GM23338 (cell line): ENCODE measurements around the gene PALM. TPM values are rescaled to one million over a fixed set of nuclear protein-coding genes. Genes with fewer than 3 reads are reported as not detected.

Experiments
- ATAC-seq: fragments of 200-7000 bp; cut with Tn5 transposase; 3 replicates; pipeline ENCODE4 v1.9.1; 2020
- DNase-seq: peaks from one replicate; pipeline ENCODE4 v3.0.0-alpha.2; 2015; ENCODE audit warnings: low spot score
- H2AFZ ChIP-seq: fragments of 200-600 bp; sonication (generic); 2 replicates; pipeline ENCODE4 v1.8.0; 2016; ENCODE audit warnings: antibody characterized with exemption, mild to moderate bottlenecking, moderate library complexity
- H3F3A ChIP-seq: fragments of 200-600 bp; sonication (generic); replicated peaks from 2 replicates; pipeline ENCODE4 v1.8.0; 2017; ENCODE audit warnings: antibody characterized with exemption, mixed run types, low read depth
- H3K27ac ChIP-seq: fragments of 200-600 bp; sonication (generic); 2 replicates; pipeline ENCODE4 v1.6.1; 2016; ENCODE audit warnings: low read depth
- H3K27me3 ChIP-seq: fragments of 200-600 bp; sonication (generic); 2 replicates; pipeline ENCODE4 v1.8.0; 2016; ENCODE audit warnings: mild to moderate bottlenecking, mixed run types, moderate library complexity; ENCODE audit not compliant: insufficient read depth
- H3K36me3 ChIP-seq: fragments of 200-600 bp; sonication (generic); 2 replicates; pipeline ENCODE4 v1.8.0; 2016; ENCODE audit warnings: mild to moderate bottlenecking; ENCODE audit not compliant: insufficient read depth
- H3K4me1 ChIP-seq: fragments of 200-600 bp; sonication (generic); 2 replicates; pipeline ENCODE4 v1.8.0; 2016; ENCODE audit warnings: mild to moderate bottlenecking, moderate library complexity; ENCODE audit not compliant: insufficient read depth
- H3K4me2 ChIP-seq: fragments of 200-600 bp; sonication (generic); 2 replicates; pipeline ENCODE4 v1.7.1; 2017; ENCODE audit warnings: mixed run types
- H3K4me3 ChIP-seq: fragments of 200-600 bp; sonication (generic); 2 replicates; pipeline ENCODE4 v1.6.1; 2016; ENCODE audit warnings: mixed run types
- H3K79me2 ChIP-seq: fragments of 200-600 bp; sonication (generic); replicated peaks from 2 replicates; pipeline ENCODE4 v1.8.0; 2017; ENCODE audit warnings: mild to moderate bottlenecking; ENCODE audit not compliant: insufficient read depth
- H3K9me2 ChIP-seq: fragments of 200-600 bp; sonication (generic); 2 replicates; pipeline ENCODE4 v1.8.0; 2017; ENCODE audit not compliant: insufficient read depth
- H4K20me1 ChIP-seq: fragments of 200-600 bp; sonication (generic); replicated peaks from 2 replicates; pipeline ENCODE4 v1.8.0; 2017; ENCODE audit warnings: mild to moderate bottlenecking; ENCODE audit not compliant: insufficient read depth
- H3K27ac Mint-ChIP-seq: 2 replicates; pipeline ENCODE4 v1.8.0; 2020; ENCODE audit warnings: inconsistent platforms, mild to moderate bottlenecking, moderate library complexity, mixed read lengths
- H3K27me3 Mint-ChIP-seq: 3 replicates; pipeline ENCODE4 v1.8.0; 2022; ENCODE audit warnings: low read depth, mild to moderate bottlenecking, moderate library complexity, mixed read lengths, inconsistent platforms; ENCODE audit not compliant: insufficient read depth, poor library complexity
- H3K36me3 Mint-ChIP-seq: 3 replicates; pipeline ENCODE4 v1.8.0; 2021; ENCODE audit warnings: low read depth, mild to moderate bottlenecking, inconsistent platforms, moderate library complexity, mixed read lengths
- H3K4me1 Mint-ChIP-seq: 3 replicates; pipeline ENCODE4 v1.8.0; 2020; ENCODE audit warnings: mild to moderate bottlenecking, inconsistent platforms, mixed read lengths
- H3K4me3 Mint-ChIP-seq: 3 replicates; pipeline ENCODE4 v1.8.0; 2021; ENCODE audit warnings: moderate library complexity, mild to moderate bottlenecking, inconsistent platforms, mixed read lengths
- H3K9me3 Mint-ChIP-seq: 3 replicates; pipeline ENCODE4 v1.8.0; 2020; ENCODE audit warnings: moderate library complexity, mild to moderate bottlenecking, inconsistent platforms, mixed read lengths
- CTCF ChIP-seq, 2 experiments: fragments of 200-600 bp in 1 of 2; sonication (generic) in 1 of 2; conservative IDR thresholded peaks; 2 replicates each; pipeline versions ENCODE4 v1.5.1 to v1.6.1; 2016 to 2017; ENCODE audit warnings: antibody characterized with exemption in 2 of 2, low read depth in 2 of 2, mild to moderate bottlenecking in 2 of 2, moderate library complexity in 1 of 2
- ZNF462 ChIP-seq: fragments of 250-450 bp; sonication (Bioruptor Pico); IDR thresholded peaks from 2 replicates; pipeline ENCODE4 v1.5.0; 2020; ENCODE audit warnings: mild to moderate bottlenecking, moderate library complexity
- long read RNA-seq: library from polyadenylated mRNA; unstranded; transcript quantifications from one replicate; pipeline ENCODE4 v2.0.0, GENCODE V29; 2020; ENCODE audit not compliant: unreplicated experiment
- polyA plus RNA-seq: library from polyadenylated mRNA; unstranded; fragments of >200 nt; fragmentation: Nextera tagmentation; extraction: Ambion mirVana; gene quantifications from 2 replicates; pipeline ENCODE4 v1.2.1, GENCODE V29; 2016
- total RNA-seq: library from RNA; depleted of rRNA; stranded (reverse); fragments of >200 nt; shearing (Covaris generic); gene quantifications from 2 replicates; pipeline ENCODE4 v1.2.3, GENCODE V29; 2014; rRNA removed

Gene PALM
- total RNA-seq = 21.7 and 26.1 TPM in 2 replicates
- 3.8 and 4.8 TPM in 2 replicates for polyA plus RNA-seq
- long read RNA-seq, partial matches to known transcripts = 1 of 4 reads
- long read RNA-seq, other reads (novel, unspliced or antisense) = 3 of 4 reads

GRCh38 chr19:708154-709143 is at the start of gene PALM:
Gene PALM (plus strand): TSS chr19:708935. CDS start chr19:709147, 212 bp downstream.
- Histone ChIP-seq H3K9me2 (no peaks in the 10 kb centered on the region), H3K27me3 (peaks cover 10% of the 10 kb centered on the region), H4K20me1 (0 out of 2 replicates have a peak, but pooled peaks cover 6% of the 10 kb centered on the region), H3K4me2 (peak within 1 kb of the TSS; percentile 90), H3K27ac (no peak within 1 kb of the TSS), H3K36me3 (no peaks in the 10 kb centered on the region), H3K79me2 (no peaks in the 10 kb centered on the region), H3K4me1 (peaks cover 10% of the 10 kb centered on the region; the same call in 1 of the 2 replicates), H3F3A (0 out of 2 replicates have a peak, but pooled peaks cover 16% of the 10 kb centered on the region), H3K4me3 (peak within 1 kb of the TSS; percentile 69), H2AFZ (peak within 1 kb of the TSS; percentile 90)
- DNase-seq (peak; percentile 75), ATAC-seq (peak; percentile 21)
- Mint-ChIP-seq H3K4me1 (peaks cover 13% of the 10 kb centered on the region), H3K9me3 (peaks cover 12% of the 10 kb centered on the region; the same call in 2 of the 3 replicates), H3K4me3 (peak within 1 kb of the TSS; percentile 65), H3K27ac (no peak within 1 kb of the TSS), H3K27me3 (peaks cover 12% of the 10 kb centered on the region), H3K36me3 (peaks cover 4% of the 10 kb centered on the region; the same call in 1 of the 3 replicates)
- TF ChIP-seq ZNF462 (CRISPR knock-in tag) (no peak), CTCF (conservative IDR thresholded peaks at IDR 0.05; ENCODE audit: low read depth in 2 of 2) (peak in 1 of 2 experiments; percentile 11; a peak in 2 of 4 replicates)
